MM.1S (cell line): ENCODE results near the gene CCDC73.
"Not testable (repeated sequence)": the region's sequence is repeated elsewhere in the genome, so short reads cannot be mapped to it uniquely, and the experiment has no call there.

ENCODE experiments used
- DNase-seq: peaks from one replicate; pipeline ENCODE4 v3.0.0-alpha.2; 2015
- H2AFZ ChIP-seq: fragments of 300-600 bp; sonication (generic); 2 replicates; pipeline ENCODE4 v1.6.0; 2016; ENCODE audit warnings: antibody characterized with exemption, low read length
- H3F3A ChIP-seq: fragments of 300-600 bp; sonication (generic); 2 replicates; pipeline ENCODE4 v1.6.1; 2016; ENCODE audit warnings: mild to moderate bottlenecking, antibody characterized with exemption, low read length, moderate library complexity, mixed read lengths; ENCODE audit not compliant: insufficient read depth
- H3K27ac ChIP-seq: fragments of 300-600 bp; sonication (generic); 2 replicates; pipeline ENCODE4 v1.5.1; 2016; ENCODE audit warnings: mild to moderate bottlenecking, low read length
- H3K27me3 ChIP-seq: fragments of 300-600 bp; sonication (generic); replicated peaks from 2 replicates; pipeline ENCODE4 v1.6.0; 2016; ENCODE audit warnings: low read length; ENCODE audit not compliant: insufficient read depth
- H3K36me3 ChIP-seq: fragments of 300-600 bp; sonication (generic); replicated peaks from 2 replicates; pipeline ENCODE4 v1.6.1; 2016; ENCODE audit warnings: mild to moderate bottlenecking, low read length, mixed read lengths; ENCODE audit not compliant: insufficient read depth
- H3K4me1 ChIP-seq: fragments of 300-600 bp; sonication (generic); 2 replicates; pipeline ENCODE4 v1.6.1; 2016; ENCODE audit warnings: low read length, mixed read lengths
- H3K4me2 ChIP-seq: fragments of 300-600 bp; sonication (generic); 2 replicates; pipeline ENCODE4 v1.6.0; 2016; ENCODE audit warnings: low read depth, low read length
- H3K4me3 ChIP-seq: fragments of 300-600 bp; sonication (generic); 2 replicates; pipeline ENCODE4 v1.5.1; 2016; ENCODE audit warnings: low read length, mixed read lengths
- H3K79me2 ChIP-seq: fragments of 300-600 bp; sonication (generic); 2 replicates; pipeline ENCODE4 v1.6.1; 2016; ENCODE audit warnings: mixed run types, low read length, mixed read lengths
- H3K9ac ChIP-seq: fragments of 300-600 bp; sonication (generic); 2 replicates; pipeline ENCODE4 v1.6.1; 2016; ENCODE audit warnings: low read length, mixed read lengths
- H3K9me2 ChIP-seq: fragments of 300-600 bp; sonication (generic); replicated peaks from 2 replicates; pipeline ENCODE4 v1.6.1; 2016; ENCODE audit warnings: mild to moderate bottlenecking, low read length, mixed read lengths; ENCODE audit not compliant: insufficient read depth
- H3K9me3 ChIP-seq: fragments of 300-600 bp; sonication (generic); replicated peaks from 2 replicates; pipeline ENCODE4 v1.6.1; 2016; ENCODE audit warnings: mild to moderate bottlenecking, low read length, mixed read lengths; ENCODE audit not compliant: insufficient read depth
- H4K20me1 ChIP-seq: fragments of 300-600 bp; sonication (generic); 2 replicates; pipeline ENCODE4 v1.6.1; 2016; ENCODE audit warnings: mild to moderate bottlenecking, low read length, moderate library complexity, mixed read lengths; ENCODE audit not compliant: insufficient read depth
- EZH2 ChIP-seq: fragments of 300-600 bp; sonication (generic); optimal IDR thresholded peaks from 2 replicates; pipeline ENCODE3; 2017; ENCODE audit warnings: low read depth, mild to moderate bottlenecking, antibody characterized with exemption, low read length, mixed read lengths
- EZH2phosphoT487 ChIP-seq: fragments of 300-600 bp; sonication (generic); IDR thresholded peaks from 2 replicates; pipeline ENCODE4 v1.6.1; 2018; ENCODE audit warnings: antibody characterized with exemption, low read length
- TF ChIP-seq, protein P1 (sequence below): fragments of 300-600 bp; sonication (generic); IDR thresholded peaks from 2 replicates; pipeline ENCODE4 v1.5.1; 2016; ENCODE audit warnings: antibody characterized with exemption, low read length, mixed read lengths

Gene CCDC73

GRCh38 chr11:32775908-32776307 lies 18.6 kb downstream of the CCDC73 start:
- H3K4me2 ChIP-seq = no peak overlapping the region

GRCh38 chr11:32774081-32774480 lies 20.4 kb downstream of the CCDC73 start:
- Histone ChIP-seq H3K27ac (no peak overlapping the region), H3K27me3 (no peaks in the 10 kb centered on the region), H3K9ac (no peak overlapping the region), H3K4me1 (peaks cover 5% of the 10 kb centered on the region), H3K9me2 (no peaks in the 10 kb centered on the region), H3K9me3 (no peaks in the 10 kb centered on the region), H3K36me3 (no peaks in the 10 kb centered on the region), H4K20me1 (no peaks in the 10 kb centered on the region), H2AFZ (no peak overlapping the region), H3K4me3 (no peak overlapping the region), H3K79me2 (no peaks in the 10 kb centered on the region), H3K4me2 (no peak overlapping the region), H3F3A (no peaks in the 10 kb centered on the region)
- TF ChIP-seq EZH2 (no peak), EZH2phosphoT487 (no peak)
- TF ChIP-seq, protein P1, sequence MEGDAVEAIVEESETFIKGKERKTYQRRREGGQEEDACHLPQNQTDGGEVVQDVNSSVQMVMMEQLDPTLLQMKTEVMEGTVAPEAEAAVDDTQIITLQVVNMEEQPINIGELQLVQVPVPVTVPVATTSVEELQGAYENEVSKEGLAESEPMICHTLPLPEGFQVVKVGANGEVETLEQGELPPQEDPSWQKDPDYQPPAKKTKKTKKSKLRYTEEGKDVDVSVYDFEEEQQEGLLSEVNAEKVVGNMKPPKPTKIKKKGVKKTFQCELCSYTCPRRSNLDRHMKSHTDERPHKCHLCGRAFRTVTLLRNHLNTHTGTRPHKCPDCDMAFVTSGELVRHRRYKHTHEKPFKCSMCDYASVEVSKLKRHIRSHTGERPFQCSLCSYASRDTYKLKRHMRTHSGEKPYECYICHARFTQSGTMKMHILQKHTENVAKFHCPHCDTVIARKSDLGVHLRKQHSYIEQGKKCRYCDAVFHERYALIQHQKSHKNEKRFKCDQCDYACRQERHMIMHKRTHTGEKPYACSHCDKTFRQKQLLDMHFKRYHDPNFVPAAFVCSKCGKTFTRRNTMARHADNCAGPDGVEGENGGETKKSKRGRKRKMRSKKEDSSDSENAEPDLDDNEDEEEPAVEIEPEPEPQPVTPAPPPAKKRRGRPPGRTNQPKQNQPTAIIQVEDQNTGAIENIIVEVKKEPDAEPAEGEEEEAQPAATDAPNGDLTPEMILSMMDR = no peak
- no peak for DNase-seq

More at GRCh38 chr11:32775908-32776307, 18.6 kb downstream of the CCDC73 start:
- Histone ChIP-seq H2AFZ (no peak overlapping the region), H3K9me2 (no peaks in the 10 kb centered on the region), H3K4me1 (peaks cover 10% of the 10 kb centered on the region), H3K36me3 (no peaks in the 10 kb centered on the region), H3K79me2 (no peaks in the 10 kb centered on the region), H4K20me1 (no peaks in the 10 kb centered on the region), H3K9me3 (no peaks in the 10 kb centered on the region), H3K9ac (no peak overlapping the region), H3K27me3 (no peaks in the 10 kb centered on the region), H3F3A (no peaks in the 10 kb centered on the region), H3K4me3 (no peak overlapping the region), H3K27ac (no peak overlapping the region)
- DNase-seq = no peak
- TF ChIP-seq, protein P1 = no peak
- TF ChIP-seq EZH2 (no peak), EZH2phosphoT487 (no peak)

- H3K9me2 ChIP-seq = no peaks in the 10 kb centered on the region
- H3K4me2 ChIP-seq = no peak overlapping the region
- no peak for DNase-seq
- H3K4me3 ChIP-seq = no peak overlapping the region
- no peaks in the 10 kb centered on the region for H3K79me2 ChIP-seq
- H3K27me3 ChIP-seq = no peaks in the 10 kb centered on the region
- H3K9me3 ChIP-seq = no peaks in the 10 kb centered on the region
- H4K20me1 ChIP-seq = no peaks in the 10 kb centered on the region
- H3K9ac ChIP-seq = no peak overlapping the region
- no peaks in the 10 kb centered on the region for H3K36me3 ChIP-seq
- no peaks in the 10 kb centered on the region for H3F3A ChIP-seq
- H3K27ac ChIP-seq = no peak overlapping the region
- no peak overlapping the region for H2AFZ ChIP-seq
- TF ChIP-seq EZH2phosphoT487 = no peak
- TF ChIP-seq EZH2 = no peak
- TF ChIP-seq, protein P1 = no peak
- H3K4me1 ChIP-seq = no peaks in the 10 kb centered on the region
Observed at GRCh38 chr11:32772731-32773130, 21.7 kb downstream of the CCDC73 start.

DNA sequence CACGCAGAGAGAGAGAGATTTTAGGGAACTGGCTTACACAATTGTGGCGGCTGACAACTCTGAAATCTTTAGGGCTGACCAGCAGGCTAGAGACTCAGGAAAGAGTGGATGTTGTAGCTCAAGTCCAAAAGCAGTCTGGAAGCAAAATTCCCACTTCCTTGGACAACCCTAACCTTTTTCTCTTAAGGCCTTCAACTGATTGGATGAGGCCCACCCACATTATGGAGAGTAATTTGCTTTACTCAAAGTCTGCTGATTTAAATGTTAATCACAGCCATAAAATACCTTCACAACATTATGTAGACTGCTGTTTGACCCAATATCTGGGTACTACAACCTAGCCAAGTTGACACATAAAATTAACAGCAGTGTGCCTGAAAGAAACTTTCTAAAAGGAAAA lies 32.7 kb downstream of the CCDC73 start:
- H3K4me3 ChIP-seq, H3K79me2 ChIP-seq, H3K27me3 ChIP-seq, H3K27ac ChIP-seq, H3K4me1 ChIP-seq, DNase-seq, H3K9me2 ChIP-seq, H3K9ac ChIP-seq, H4K20me1 ChIP-seq, H3K4me2 ChIP-seq, H3K9me3 ChIP-seq, H2AFZ ChIP-seq, H3F3A ChIP-seq, H3K36me3 ChIP-seq: not testable (repeated sequence)
